ENCODE measurements around the gene MAPK8IP1.
A peak's percentile ranks its signal among the peaks of the same experiment; 100 is the strongest.

The MAPK8IP1 gene

GRCh38 chr11:45928535-45929215 lies 43.2 kb downstream of the MAPK8IP1 start:
- no peak for DNase-seq

GRCh38 chr11:45929486-45930030 lies 44.1 kb downstream of the MAPK8IP1 start:
- no peak for DNase-seq

- peak; percentile 72 for DNase-seq
These were observed 44.8 kb downstream of the MAPK8IP1 start for GRCh38 chr11:45930031-45930794.

- no peak for DNase-seq
These were observed 45.6 kb downstream of the MAPK8IP1 start for GRCh38 chr11:45930951-45931570.

DNA sequence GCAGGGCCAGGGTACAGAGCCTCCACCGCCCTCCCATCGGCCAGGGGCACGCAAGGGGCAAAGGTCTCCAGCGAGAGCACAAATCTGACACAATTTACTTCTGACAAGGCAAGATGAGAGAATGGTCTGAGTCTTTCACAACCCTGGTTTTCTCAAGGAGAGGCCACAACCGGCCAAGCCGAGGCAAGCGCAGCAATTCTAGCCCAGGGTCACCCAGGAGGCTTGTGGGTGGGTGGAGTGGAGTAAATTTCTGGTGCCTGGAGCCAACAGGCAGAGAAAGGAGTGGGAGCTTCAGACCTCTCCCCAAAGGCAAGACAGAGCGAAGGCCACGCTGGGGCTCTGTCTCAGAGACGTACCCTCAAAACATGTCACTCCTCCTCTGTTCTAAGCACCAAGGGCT lies 46.3 kb downstream of the MAPK8IP1 start:
- no peak for DNase-seq

- no peak for DNase-seq
These were observed 46.8 kb downstream of the MAPK8IP1 start for GRCh38 chr11:45932217-45932616.

DNA sequence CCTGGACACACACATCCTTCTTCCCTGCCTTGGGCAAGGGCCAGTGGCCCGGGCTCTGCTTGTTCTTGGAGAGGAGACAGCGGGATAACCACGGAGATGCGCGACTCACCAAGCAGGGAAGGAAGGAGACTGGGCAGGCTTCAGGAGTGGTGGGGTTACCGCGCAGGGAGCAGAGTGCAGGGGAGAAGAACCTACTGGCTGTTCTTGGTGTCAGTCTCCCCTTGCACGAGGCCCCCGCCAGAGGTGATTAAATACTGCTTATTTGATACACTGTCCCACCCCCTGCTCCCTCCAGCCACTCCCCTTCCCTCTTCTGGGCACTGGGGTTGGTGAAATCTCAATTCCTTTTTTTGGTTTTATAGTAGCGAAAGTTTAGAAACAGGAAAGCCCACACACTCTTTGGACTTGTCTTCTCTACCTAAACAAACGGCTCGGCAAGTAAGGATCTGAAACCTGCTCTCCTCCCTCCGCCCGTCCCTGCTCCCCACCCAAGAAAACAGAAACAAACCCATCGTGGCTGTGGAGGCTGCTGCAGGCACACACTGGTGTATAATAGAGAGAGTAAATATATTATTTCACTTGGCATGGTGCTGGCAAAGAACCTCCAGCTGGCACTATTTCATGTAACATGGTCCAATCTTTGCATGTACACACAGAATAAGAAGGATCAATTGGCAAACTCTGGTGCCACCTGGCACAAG lies 47.8 kb downstream of the MAPK8IP1 start:
- no peak for DNase-seq

- no peak for DNase-seq
These were observed 48.6 kb downstream of the MAPK8IP1 start for GRCh38 chr11:45933846-45934579.

DNA sequence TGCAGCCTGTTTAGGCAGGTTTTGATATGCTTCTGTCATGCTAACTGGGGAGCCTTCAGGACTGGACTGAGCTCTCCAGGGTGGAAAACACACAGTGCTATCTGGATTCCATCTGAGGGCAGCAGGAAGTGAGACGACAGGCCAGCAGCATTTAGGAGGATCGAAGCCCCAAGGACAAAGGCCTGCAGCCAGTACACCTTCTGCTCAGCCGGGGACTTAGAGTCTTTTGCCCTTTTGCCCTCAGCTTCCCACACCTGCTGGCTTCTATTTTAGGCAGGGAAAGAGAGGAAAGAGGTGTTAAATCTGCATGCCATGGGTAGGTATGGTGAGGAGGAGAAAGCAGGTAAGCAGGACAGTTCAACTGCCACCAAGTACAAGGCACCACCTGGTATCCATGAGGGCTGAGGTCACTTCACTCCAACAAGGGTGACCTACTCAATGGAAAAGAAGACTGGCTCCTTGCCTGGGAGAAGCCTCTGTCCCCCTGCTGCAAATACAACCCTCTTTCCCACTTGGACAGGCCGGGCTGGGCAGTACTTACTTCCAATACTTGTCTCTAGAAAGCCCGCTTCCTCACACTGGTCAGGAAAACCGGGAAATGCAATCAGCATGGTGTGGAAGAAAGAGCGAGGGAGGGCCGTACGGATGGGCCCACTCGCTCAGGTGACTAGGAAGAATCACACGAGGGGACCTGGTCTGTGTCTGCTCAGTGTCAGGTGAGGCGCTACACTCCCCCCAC lies 49.3 kb downstream of the MAPK8IP1 start:
- DNase-seq, result no peak

DNA sequence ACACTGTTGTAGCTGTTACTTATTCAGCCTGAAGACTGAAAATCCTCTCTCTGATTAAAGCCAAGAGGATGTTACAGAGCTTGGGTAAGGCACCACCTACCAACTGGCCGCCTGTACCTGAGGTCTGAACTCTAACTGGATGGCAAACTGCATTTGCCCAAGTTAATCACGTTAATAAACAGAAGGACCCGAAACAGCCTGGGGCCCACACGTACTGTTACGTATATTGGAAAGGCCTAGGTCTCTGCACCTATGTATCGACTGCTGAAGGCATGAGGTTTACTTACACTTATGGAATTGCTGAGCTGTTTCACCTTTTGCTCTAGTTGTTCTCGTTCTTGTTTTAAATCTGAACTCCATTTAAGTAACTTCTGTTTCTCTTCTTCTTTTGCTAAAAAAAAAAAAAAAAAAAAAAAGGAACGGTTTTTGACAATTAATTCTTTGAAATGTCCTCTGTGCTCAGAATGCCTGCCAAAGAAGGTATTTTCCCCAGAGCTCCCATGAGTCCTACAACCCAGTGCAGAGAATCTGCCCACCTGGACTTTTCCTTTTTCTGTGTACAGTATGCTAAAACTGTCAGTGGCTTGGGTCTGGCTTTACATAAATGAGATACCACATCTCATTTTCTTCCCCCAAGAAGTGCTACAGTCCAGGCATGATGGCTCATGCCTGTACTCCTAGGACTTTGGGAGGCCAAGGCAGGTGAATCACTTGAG lies 50.1 kb downstream of the MAPK8IP1 start:
- no peak for DNase-seq

- no peak for DNase-seq
These were observed 51.1 kb downstream of the MAPK8IP1 start for GRCh38 chr11:45936511-45937054.

- no peak for DNase-seq
These were observed 52.5 kb downstream of the MAPK8IP1 start for GRCh38 chr11:45937916-45938315.

DNA sequence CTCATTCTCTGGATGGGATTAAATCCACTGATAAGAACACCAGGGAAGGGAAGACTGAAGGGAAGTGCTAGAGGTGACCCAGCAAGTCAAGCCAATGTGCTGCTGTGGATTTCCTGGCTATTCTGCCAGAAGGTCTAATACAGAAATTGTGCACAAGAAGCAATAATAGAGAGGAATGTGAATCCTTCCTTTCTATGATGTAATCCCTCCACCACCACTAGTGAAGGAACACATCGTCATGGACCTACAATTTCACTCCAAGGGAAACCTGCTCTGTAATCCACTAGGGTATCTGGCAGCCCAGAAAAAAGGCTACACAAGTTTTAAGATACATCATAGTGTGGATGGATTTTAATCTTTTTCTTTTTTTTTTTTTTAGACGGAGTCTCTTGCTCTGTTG lies 54.4 kb downstream of the MAPK8IP1 start:
- no peak for DNase-seq

DNA sequence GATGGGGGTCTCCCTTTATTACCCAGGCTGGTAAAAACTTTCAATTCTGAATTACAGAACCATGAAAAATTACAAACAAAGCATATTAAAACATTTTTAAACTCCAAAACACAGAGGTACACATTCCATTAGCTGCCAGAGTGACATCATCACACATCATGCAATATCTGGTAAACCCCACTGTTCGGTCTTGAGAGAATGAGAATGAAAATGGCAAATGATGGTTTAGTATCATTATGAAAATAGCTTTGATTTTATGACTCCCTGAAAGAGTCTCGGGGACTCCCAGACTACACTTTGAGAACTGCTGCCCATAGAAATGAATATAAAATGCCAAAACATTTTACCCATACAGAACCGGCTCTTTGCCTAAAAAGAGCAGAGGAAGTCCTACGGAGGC lies 55.8 kb downstream of the MAPK8IP1 start:
- no peak for DNase-seq

DNA sequence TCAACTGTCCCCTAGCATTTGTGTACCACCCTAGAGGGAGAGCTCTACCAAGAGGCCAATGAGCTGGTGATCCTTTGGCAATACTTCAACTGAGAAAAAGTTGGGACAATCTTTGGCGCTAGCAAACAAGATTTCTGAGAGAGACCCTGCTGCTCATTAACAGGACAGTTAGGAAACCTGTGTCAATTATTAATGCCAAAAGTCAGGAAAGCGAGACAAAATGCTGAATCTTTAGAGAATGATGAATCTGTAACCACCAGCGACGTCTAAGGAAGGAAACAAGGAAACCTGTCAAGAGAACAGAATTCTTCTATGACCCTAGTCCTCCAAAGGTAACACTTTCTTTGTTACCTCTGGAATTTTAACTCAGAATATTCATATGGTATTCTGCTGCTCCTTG lies 56.9 kb downstream of the MAPK8IP1 start:
- no peak for DNase-seq

- DNase-seq, result no peak
These were observed 60.0 kb downstream of the MAPK8IP1 start for GRCh38 chr11:45945397-45945999.

DNA sequence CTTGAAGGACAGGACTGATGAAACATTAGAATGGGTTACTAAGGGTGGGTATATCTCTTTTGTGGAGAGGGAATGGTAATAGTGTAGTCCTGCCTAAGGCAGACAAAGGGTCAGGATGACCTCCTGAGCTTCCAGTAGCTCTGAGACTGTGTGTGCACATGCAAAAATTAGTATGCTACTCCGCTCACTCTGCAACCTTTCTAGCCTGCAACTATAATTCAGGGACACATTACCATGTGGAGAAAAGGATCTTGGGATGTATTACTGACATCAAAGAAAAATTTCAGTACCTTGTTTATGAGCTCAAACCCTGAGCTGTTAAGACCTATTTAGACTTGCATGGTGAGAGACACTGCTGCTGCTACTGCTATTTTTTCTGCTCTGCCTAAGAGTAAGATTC lies 62.4 kb downstream of the MAPK8IP1 start:
- DNase-seq, result no peak

- DNase-seq, result no peak
These were observed 62.9 kb downstream of the MAPK8IP1 start for GRCh38 chr11:45948356-45948755.

DNA sequence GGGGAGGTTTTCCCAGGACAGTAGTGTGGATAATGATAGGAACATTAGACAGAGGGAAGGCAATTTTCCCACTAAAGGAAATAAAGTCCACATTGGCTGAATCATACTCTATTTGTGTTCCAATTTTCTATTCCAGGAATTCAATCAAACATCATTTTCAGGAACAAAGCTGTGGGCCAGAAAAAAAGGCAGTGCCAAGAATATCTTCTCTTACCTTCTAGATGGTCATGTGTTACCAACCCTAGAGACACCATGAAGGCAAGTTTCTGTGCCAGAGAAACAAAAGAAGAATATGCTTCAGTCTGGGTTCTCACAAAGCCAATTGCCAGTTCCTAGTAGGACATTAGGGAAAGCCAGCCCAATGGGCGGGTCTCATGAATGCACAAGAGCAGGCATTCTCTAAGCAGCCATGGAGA lies 64.5 kb downstream of the MAPK8IP1 start:
- no peak for DNase-seq

Data from hematopoietic multipotent progenitor cell treated with erythropoietin and hydrocortisone succinate and interleukin-3 and kit ligand, for 4 days (in vitro differentiated cells).